Activated CD8-positive, alpha-beta T cell treated with anti-CD3 and anti-CD28 coated beads, Interleukin-2, amount 10 ng/mL, durations not matched to agents 7 days and 5 days (primary cell): ENCODE measurements around the gene TOR3A. TPM values are rescaled to one million over a fixed set of nuclear protein-coding genes. Genes with fewer than 3 reads are reported as not detected.

Experiments used
- ATAC-seq: fragments of 150-1000 bp; cut with Tn5 transposase; one replicate; pipeline ENCODE4 v1.10.0; 2021; ENCODE audit warnings: moderate library complexity
- CTCF ChIA-PET: fragments of 350-600 bp; sonication (Branson Sonifier 250); formaldehyde crosslinking; loops from one replicate; lab custom pipeline; 2021; ENCODE audit warnings: antibody characterized with exemption; lab: Charles Lee
- POLR2A ChIA-PET: fragments of 350-600 bp; sonication (Branson Sonifier 250); formaldehyde crosslinking; loops from one replicate; lab custom pipeline; 2021; ENCODE audit warnings: antibody characterized with exemption; lab: Charles Lee
- DNase-seq: peaks from one replicate; pipeline ENCODE4 v3.0.0-alpha.2; 2020
- H3K27ac Mint-ChIP-seq: one replicate; pipeline ENCODE4 v1.8.0; 2021; ENCODE audit warnings: mild to moderate bottlenecking, mixed read lengths
- H3K27me3 Mint-ChIP-seq: one replicate; pipeline ENCODE4 v1.8.0; 2021; ENCODE audit warnings: low read depth, mixed read lengths
- H3K36me3 Mint-ChIP-seq: one replicate; pipeline ENCODE4 v1.8.0; 2021; ENCODE audit warnings: low read depth, mixed read lengths
- H3K4me1 Mint-ChIP-seq: one replicate; pipeline ENCODE4 v1.8.0; 2021; ENCODE audit warnings: low read depth, mixed read lengths
- H3K4me3 Mint-ChIP-seq: one replicate; pipeline ENCODE4 v1.8.0; 2021; ENCODE audit warnings: mild to moderate bottlenecking, mixed read lengths
- H3K9me3 Mint-ChIP-seq: one replicate; pipeline ENCODE4 v1.8.0; 2022; ENCODE audit warnings: mixed read lengths; ENCODE audit not compliant: insufficient read depth
- total RNA-seq, 2 experiments: library from RNA; stranded (reverse); gene quantifications; one replicate each; pipeline ENCODE4 v1.2.3, GENCODE V29; 2021

Gene TOR3A
- total RNA-seq, 2 experiments from 2014 or later: 49.3 to 50.4 TPM

DNA sequence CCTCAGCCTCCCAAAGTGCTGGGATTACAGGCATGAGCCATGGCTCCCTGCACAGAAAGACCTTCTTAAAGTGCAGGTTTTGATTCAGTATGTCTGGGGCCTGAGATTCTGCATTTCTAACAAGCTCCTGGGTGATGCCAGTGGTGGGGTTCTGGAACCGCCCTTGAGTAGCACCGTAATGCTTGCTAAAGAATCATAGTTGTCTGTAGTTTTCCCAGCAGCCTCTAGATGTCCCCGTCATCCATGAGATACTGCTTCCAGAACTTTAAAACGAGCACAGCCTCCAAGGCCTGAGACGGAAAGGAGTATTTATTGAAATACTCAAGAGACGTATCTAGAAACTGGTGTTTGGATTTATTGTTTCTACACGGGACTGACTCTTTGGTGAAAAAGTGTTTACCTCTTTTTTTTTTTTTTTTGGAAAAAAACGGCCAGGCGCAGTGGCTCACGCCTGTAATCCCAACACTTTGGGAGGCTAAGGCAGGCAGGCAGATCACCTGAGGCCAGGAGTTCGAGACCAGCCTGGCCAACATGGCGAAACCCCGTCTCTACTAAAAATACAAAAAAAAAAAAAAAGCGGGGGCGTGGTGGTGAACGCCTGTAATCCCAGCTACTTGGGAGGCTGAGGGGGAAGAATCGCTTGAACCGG lies 2.6 kb upstream of the TOR3A start:
- H3K4me1 Mint-ChIP-seq: peaks cover 21% of the 10 kb centered on the region
- H3K27ac Mint-ChIP-seq: no peak overlapping the region
- ATAC-seq (peak; percentile 17), DNase-seq (peak; percentile 74)
- ChIA-PET CTCF (interaction anchor here (0.7 to 2.7 kb wide), 14 partner anchors 10 to 368 kb away, joined by 3 to 16 read pairs (median 6); partner anchors contain the start of genes AXDND1 and SOAT1), POLR2A (no interaction called here)
- no peaks in the 10 kb centered on the region for H3K27me3 Mint-ChIP-seq
- H3K4me3 Mint-ChIP-seq: no peak overlapping the region
- no peaks in the 10 kb centered on the region for H3K9me3 Mint-ChIP-seq
- peaks cover 11% of the 10 kb centered on the region for H3K36me3 Mint-ChIP-seq

DNA sequence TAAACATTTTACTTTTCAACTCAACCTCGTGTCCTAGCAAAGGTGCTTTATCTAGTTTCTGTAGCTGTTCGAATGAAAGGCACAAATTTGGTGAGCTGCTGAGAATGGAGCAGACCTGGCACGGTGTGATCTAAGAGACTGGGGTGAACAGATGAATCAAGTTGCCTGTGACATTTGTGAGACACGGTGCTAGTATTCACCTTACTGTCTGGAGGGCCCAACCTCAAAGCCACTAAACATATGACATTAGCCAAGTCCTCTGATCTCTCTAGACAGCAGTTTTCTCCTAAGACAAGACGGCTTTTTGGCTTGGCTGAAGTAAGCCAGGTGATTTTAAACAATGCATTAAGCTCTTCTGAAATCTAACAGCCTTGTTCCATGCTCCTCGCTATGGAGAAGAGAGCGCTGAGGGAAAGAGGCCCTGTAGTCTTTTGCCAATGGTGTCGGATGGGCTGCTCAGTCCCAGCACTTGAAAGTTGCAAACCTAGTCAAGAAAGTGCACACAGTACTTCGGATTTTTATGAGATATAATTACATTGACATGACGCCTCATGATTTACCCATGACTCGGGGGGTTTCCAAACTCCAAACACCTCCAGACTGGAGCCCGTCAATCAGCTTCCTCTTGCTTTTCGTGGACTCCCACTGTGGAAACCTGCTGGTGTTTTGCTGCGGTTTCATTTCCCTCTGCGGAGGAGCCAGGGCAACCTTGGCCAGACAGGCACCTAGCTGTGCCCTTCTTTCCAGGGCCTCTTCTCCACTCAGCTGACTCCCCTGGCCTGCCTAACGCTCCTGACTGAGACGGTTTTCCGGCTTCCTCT lies 794 bp upstream of the TOR3A start:
- ATAC-seq: peak; percentile 34
- H3K9me3 Mint-ChIP-seq: no peaks in the 10 kb centered on the region
- peak overlapping the region; percentile 93 for H3K4me3 Mint-ChIP-seq
- DNase-seq: peak; percentile 59
- H3K36me3 Mint-ChIP-seq: peaks cover 23% of the 10 kb centered on the region
- H3K4me1 Mint-ChIP-seq: peaks cover 28% of the 10 kb centered on the region
- ChIA-PET CTCF (interaction anchor here (0.7 to 2.7 kb wide), 12 partner anchors 25 to 548 kb away, joined by 3 to 16 read pairs (median 4); partner anchors contain the start of genes AXDND1 and SOAT1), POLR2A (interaction anchor here (0.7 to 2.9 kb wide), 2 partner anchors 213 to 527 kb away, joined by 3 to 11 read pairs; partner anchors contain the start of gene SOAT1)
- H3K27ac Mint-ChIP-seq: peak overlapping the region; percentile 93
- H3K27me3 Mint-ChIP-seq: no peaks in the 10 kb centered on the region

DNA sequence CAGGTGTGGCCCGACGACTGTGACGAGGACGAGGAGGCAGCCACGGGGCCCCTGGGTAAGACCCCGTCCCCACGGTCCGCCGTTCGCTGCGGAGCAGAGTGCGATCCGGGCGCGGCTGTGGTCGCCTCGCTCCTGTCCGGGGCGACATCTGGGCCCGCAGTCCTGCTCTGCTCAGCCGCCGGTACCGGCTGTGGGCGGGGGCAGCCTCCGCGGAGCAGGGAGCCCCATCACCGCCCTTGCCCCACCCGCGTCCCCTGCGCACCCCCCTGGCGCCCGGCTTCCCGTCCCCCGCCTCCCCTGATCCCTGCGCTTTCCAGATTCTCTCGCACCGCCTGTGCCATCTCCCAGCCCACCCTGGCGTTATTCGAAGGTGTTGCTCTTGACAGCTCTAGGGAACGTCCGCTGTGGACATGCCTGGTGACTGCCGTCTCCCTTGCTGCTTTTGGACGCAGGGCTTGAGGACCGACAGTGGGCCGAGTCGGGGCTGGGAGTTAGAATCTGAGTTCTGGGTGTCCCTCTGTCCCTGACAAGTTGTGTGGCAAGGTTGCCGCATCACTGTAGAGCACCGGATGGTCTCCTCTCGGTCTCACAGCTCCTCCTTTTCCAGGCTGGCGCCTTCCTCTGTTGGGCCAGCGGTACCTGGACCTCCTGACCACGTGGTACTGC lies 596 bp downstream of the TOR3A start:
- peak overlapping the region; percentile 93 for H3K4me3 Mint-ChIP-seq
- POLR2A ChIA-PET: interaction anchor here (1.1 to 2.9 kb wide), 4 partner anchors 38 to 732 kb away, joined by 3 to 11 read pairs (median 4); partner anchors contain the start of genes AXDND1 and SOAT1
- no peaks in the 10 kb centered on the region for H3K27me3 Mint-ChIP-seq
- ATAC-seq: peak; percentile 38
- peaks cover 30% of the 10 kb centered on the region for H3K4me1 Mint-ChIP-seq
- peak; percentile 45 for DNase-seq
- no peaks in the 10 kb centered on the region for H3K9me3 Mint-ChIP-seq
- peaks cover 32% of the 10 kb centered on the region for H3K36me3 Mint-ChIP-seq
- CTCF ChIA-PET: interaction anchor here (0.9 to 1.6 kb wide), 7 partner anchors 20 to 732 kb away, joined by 3 to 5 read pairs (median 4); partner anchors contain the start of gene SOAT1
- H3K27ac Mint-ChIP-seq: peak overlapping the region; percentile 93

DNA sequence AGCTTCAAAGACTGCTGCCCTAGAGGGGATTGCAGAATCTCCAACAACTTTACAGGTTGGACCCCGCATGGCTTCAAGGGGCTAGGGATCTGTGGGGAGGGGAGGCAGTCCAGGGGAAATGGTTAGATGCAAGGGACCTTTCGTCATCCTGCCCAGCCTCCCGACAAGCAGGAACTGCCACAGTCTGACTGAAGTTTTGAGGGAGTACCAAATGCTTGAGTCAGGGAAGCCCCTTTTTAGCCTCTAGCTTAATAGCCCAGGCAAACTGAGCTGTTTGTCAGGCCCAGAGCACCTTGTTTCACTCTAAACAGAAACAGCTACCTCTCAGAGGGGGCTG lies 1.1 kb downstream of the TOR3A start:
- peaks cover 30% of the 10 kb centered on the region for H3K4me1 Mint-ChIP-seq
- ChIA-PET POLR2A (interaction anchor here (1.1 to 2.9 kb wide), 4 partner anchors 38 to 732 kb away, joined by 3 to 11 read pairs (median 4); partner anchors contain the start of genes AXDND1 and SOAT1), CTCF (interaction anchor here (0.9 to 1.6 kb wide), 5 partner anchors 43 to 732 kb away, joined by 3 to 5 read pairs (median 5); partner anchors contain the start of gene SOAT1)
- peaks cover 32% of the 10 kb centered on the region for H3K36me3 Mint-ChIP-seq
- peak overlapping the region; percentile 93 for H3K27ac Mint-ChIP-seq
- H3K9me3 Mint-ChIP-seq: no peaks in the 10 kb centered on the region
- ATAC-seq (no peak), DNase-seq (peak; percentile 45)
- H3K27me3 Mint-ChIP-seq: no peaks in the 10 kb centered on the region
- H3K4me3 Mint-ChIP-seq: peak overlapping the region; percentile 93

DNA sequence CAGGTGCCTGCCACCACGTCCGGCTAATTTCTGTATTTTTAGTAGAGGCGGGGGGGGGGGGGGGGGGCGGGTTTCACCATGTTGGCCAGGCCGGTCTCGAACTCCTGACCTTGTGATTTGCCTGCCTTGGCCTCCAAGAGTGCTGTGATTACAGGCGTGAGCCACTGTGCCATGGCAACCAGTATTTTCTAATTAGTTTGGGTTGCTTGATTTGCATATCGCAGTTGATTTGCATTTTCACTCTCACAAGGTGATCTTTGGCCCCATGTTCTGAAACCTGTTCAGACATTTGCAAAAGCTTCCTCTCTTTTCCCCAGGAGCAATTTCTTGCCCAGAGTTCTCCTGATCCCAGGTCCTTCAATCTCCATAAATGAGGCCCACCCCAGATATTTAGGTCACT lies 1.7 kb downstream of the TOR3A start:
- peaks cover 34% of the 10 kb centered on the region for H3K36me3 Mint-ChIP-seq
- peak overlapping the region; percentile 93 for H3K27ac Mint-ChIP-seq
- CTCF ChIA-PET: interaction anchor here (1.0 to 1.6 kb wide), 4 partner anchors 43 to 731 kb away, joined by 3 to 5 read pairs (median 4); partner anchors contain the start of gene SOAT1
- H3K27me3 Mint-ChIP-seq: no peaks in the 10 kb centered on the region
- peaks cover 31% of the 10 kb centered on the region for H3K4me1 Mint-ChIP-seq
- no peaks in the 10 kb centered on the region for H3K9me3 Mint-ChIP-seq
- POLR2A ChIA-PET: interaction anchor here (1.2 to 2.9 kb wide), 2 partner anchors 37 to 211 kb away, joined by 3 to 11 read pairs; partner anchors contain the start of gene SOAT1
- DNase-seq (no peak), ATAC-seq (no peak)
- H3K4me3 Mint-ChIP-seq: peak overlapping the region; percentile 93

DNA sequence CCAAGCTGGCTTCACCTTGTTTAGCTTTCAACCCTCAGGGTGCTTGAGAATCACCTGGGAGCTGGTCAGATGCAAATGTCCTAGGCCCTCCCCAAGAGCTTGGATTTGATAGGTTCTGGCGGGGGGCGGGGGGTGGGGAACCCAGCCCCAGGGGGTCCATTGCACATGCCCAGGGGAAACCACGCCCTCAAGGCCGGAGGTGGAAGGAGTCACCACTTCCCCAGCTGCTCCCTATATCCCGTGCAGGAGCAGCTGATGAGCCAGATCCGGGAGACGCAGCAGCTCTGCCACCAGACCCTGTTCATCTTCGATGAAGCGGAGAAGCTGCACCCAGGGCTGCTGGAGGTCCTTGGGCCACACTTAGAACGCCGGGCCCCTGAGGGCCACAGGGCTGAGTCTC lies 5.8 kb downstream of the TOR3A start:
- H3K27ac Mint-ChIP-seq: no peak overlapping the region
- no peak overlapping the region for H3K4me3 Mint-ChIP-seq

DNA sequence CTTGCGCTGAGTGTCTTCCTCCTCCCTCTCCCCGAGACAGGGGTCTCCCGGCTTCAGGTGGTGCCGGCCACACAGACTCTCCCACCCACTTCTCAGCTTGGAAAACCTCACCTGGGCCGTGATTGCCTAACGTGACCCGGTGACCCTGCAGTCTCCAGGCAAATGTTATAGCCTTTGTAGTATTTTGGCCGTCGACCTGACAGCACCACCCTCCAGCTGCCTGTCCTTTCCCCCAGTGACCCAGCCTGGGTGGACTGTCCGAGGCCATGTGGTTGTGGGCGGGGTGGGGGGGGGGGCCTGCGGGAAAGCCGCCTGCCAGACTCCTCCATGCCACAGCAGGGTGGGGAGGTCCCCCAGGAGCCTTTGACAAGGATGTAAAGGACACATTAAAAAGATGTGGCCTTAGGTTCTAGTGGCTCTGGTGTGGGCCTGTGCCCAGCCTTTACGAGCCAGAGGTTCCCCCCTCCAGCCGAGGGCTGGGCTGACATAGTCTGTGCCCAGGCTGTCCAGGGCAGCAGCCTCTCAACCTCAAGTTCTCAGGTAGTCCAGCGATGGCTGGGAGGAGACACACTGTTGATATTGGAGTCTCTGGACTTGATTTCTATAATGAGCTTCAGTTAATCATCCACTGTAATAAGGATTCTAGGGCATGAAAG lies 8.1 kb downstream of the TOR3A start:
- POLR2A ChIA-PET: no interaction called here
- H3K4me1 Mint-ChIP-seq: peaks cover 9% of the 10 kb centered on the region
- ATAC-seq (no peak), DNase-seq (no peak)
- no peak overlapping the region for H3K27ac Mint-ChIP-seq
- CTCF ChIA-PET: no interaction called here
- peaks cover 58% of the 10 kb centered on the region for H3K36me3 Mint-ChIP-seq
- no peaks in the 10 kb centered on the region for H3K9me3 Mint-ChIP-seq
- H3K4me3 Mint-ChIP-seq: no peak overlapping the region
- H3K27me3 Mint-ChIP-seq: no peaks in the 10 kb centered on the region

More for the DNA sequence above, 5.8 kb downstream of the TOR3A start:
- ChIA-PET CTCF (interaction anchor here (1.2 to 1.5 kb wide), 2 partner anchors 34 to 85 kb away, joined by 5 to 8 read pairs; no protein-coding TSS in a partner anchor), POLR2A (interaction anchor here (0.6 to 1.5 kb wide), 2 partner anchors 19 to 278 kb away, joined by 3 read pairs; partner anchors contain the start of gene AXDND1)
- H3K27me3 Mint-ChIP-seq: no peaks in the 10 kb centered on the region
- peaks cover 19% of the 10 kb centered on the region for H3K4me1 Mint-ChIP-seq
- peaks cover 50% of the 10 kb centered on the region for H3K36me3 Mint-ChIP-seq
- ATAC-seq (no peak), DNase-seq (no peak)
- H3K9me3 Mint-ChIP-seq: no peaks in the 10 kb centered on the region

DNA sequence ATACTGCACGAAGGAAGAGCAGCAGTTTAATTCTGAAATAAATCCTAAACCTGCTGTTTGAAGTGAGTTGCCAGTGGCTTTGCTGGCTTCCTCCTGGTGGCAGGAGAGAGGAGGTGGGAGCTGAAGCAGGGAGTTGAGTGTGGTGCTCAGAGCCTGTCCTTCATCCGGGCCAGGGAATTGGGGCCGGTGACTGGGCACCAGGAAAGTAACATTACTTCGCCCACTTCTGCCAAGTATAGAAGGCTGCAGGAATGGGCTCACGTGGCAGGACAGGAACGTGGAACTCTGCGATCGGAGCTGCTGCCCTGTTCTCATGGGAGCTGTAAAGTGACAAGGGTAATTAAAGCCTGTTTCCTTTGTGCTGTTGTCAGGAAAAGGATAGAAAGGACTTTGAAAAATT lies 8.7 kb downstream of the TOR3A start:
- ATAC-seq: no peak
- Mint-ChIP-seq H3K4me1 (peaks cover 7% of the 10 kb centered on the region), H3K4me3 (no peak overlapping the region), H3K9me3 (no peaks in the 10 kb centered on the region), H3K36me3 (peaks cover 58% of the 10 kb centered on the region), H3K27me3 (no peaks in the 10 kb centered on the region), H3K27ac (no peak overlapping the region)
- ChIA-PET POLR2A (no interaction called here), CTCF (no interaction called here)
- no peak for DNase-seq

DNA sequence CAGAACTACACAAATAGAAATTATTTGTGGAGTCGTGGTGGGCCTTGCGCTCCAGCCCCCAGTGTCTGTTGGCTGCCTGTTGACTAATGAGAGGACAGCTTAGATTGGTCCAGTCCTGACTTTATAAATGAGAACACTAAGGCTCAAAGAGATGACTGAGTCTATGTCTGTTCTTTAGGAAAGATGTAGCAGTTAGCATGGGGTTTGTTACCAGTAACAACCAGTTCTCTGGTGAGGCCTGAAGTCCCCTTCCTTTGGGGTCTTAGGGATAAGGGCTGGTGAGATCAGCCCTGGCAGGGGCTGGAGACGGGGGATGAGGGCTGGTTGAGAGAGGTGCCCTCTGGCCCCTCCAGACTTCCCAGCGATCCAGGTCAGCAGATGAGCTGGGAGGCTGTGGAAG lies 9.1 kb downstream of the TOR3A start:
- Mint-ChIP-seq H3K4me1 (peaks cover 7% of the 10 kb centered on the region), H3K27me3 (no peaks in the 10 kb centered on the region), H3K36me3 (peaks cover 59% of the 10 kb centered on the region), H3K9me3 (no peaks in the 10 kb centered on the region), H3K27ac (peak overlapping the region; percentile 2), H3K4me3 (no peak overlapping the region)
- CTCF ChIA-PET: no interaction called here
- ATAC-seq (no peak), DNase-seq (no peak)
- POLR2A ChIA-PET: no interaction called here

DNA sequence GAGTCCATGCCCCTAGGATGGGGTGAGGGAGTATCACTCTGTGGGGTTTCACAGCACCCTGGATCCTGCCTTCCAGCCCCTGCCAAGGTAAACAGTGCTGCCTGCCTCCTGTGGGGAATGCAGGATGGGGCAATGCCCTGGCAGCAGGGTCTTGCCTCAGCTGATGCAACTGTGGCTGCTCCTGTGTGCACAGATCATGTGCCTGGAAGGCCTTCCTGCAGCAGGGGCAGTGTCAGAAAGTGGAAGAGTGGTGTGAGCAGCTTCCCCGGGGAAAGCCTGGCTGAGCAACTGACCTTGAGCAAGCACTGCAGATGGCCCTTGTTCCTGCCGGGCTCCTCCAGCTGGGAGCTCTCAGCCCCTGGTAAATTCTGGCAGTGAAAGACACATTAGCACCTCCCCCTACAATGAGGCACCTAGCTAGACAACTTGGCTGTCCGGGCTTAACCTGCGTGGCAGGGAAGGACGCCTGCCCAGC lies 9.9 kb downstream of the TOR3A start:
- peaks cover 59% of the 10 kb centered on the region for H3K36me3 Mint-ChIP-seq
- peak overlapping the region; percentile 2 for H3K27ac Mint-ChIP-seq
- no peaks in the 10 kb centered on the region for H3K9me3 Mint-ChIP-seq
- CTCF ChIA-PET: interaction anchor here (1.5 kb wide), 1 partner anchor 29 kb away, joined by 5 read pairs; no protein-coding TSS in a partner anchor
- no peaks in the 10 kb centered on the region for H3K27me3 Mint-ChIP-seq
- no peak overlapping the region for H3K4me3 Mint-ChIP-seq
- ATAC-seq: no peak
- no peak for DNase-seq
- POLR2A ChIA-PET: no interaction called here
- H3K4me1 Mint-ChIP-seq: peaks cover 5% of the 10 kb centered on the region
